Breast epithelium (tissue), 4 donors: ENCODE results near the gene TNIP1. TPM values are rescaled to one million over a fixed set of nuclear protein-coding genes. Genes with fewer than 3 reads are reported as not detected.

ENCODE experiments used
- DNase-seq, 2 donors: peaks; one replicate each; pipeline ENCODE4 v3.0.0-alpha.2; 2019; ENCODE audit warnings: low spot score in 2 of 2
- H3K27ac ChIP-seq, 2 donors: fragments of 200-600 bp; sonication (generic) in 1 of 2; one replicate each; pipeline ENCODE4 v1.5.1; 2016 to 2019; ENCODE audit warnings: mild to moderate bottlenecking in 1 of 2
- H3K27me3 ChIP-seq, 2 donors: fragments of 200-600 bp; sonication (generic) in 1 of 2; one replicate each; pipeline versions ENCODE4 v1.5.1 to v1.6.0; 2017 to 2019; ENCODE audit warnings: control low read depth in 1 of 2, mild to moderate bottlenecking in 1 of 2
- H3K36me3 ChIP-seq: fragments of 200-600 bp; one replicate; pipeline ENCODE4 v1.5.1; 2019
- H3K4me1 ChIP-seq, 2 donors: fragments of 200-600 bp; sonication (generic); one replicate each; pipeline ENCODE4 v1.5.1; 2016 to 2019; ENCODE audit warnings: control low read depth in 1 of 2
- H3K4me3 ChIP-seq, 3 donors: fragments of 200-600 bp; sonication (generic); 1 replicate in 2 of 3; 2 replicates in 1 of 3; pipeline ENCODE4 v1.5.1; 2016 to 2019; ENCODE audit warnings: mild to moderate bottlenecking in 3 of 3, moderate library complexity in 2 of 3
- H3K9me3 ChIP-seq, 2 donors: fragments of 200-600 bp; sonication (generic) in 1 of 2; one replicate each; pipeline ENCODE4 v1.5.1; 2016 to 2019; ENCODE audit warnings: control low read depth in 1 of 2
- CTCF ChIP-seq, 3 donors: fragments of 450-650 bp; IDR thresholded peaks; one replicate each; pipeline ENCODE4 v1.5.1; 2016 to 2017; ENCODE audit warnings: antibody characterized with exemption in 3 of 3, mild to moderate bottlenecking in 3 of 3, moderate library complexity in 3 of 3
- POLR2A ChIP-seq: fragments of 450-650 bp; IDR thresholded peaks from one replicate; pipeline ENCODE4 v1.6.1; 2016; ENCODE audit warnings: antibody characterized with exemption, mild to moderate bottlenecking, moderate library complexity
- POLR2AphosphoS5 ChIP-seq, 3 donors: sonication (generic); formaldehyde crosslinking; IDR thresholded peaks; one replicate each; pipeline ENCODE4 v1.6.1; 2017; ENCODE audit warnings: antibody characterized with exemption in 3 of 3
- intact Hi-C: fragments of 100-400 bp; cut with DNase I; formaldehyde crosslinking; loops from one replicate; pipeline ENCODE4 v1.15.1; 2023; ENCODE audit warnings: low total_unique reads
- total RNA-seq, 3 donors: library from RNA; depleted of rRNA; stranded (reverse); fragments of >200 nt; gene quantifications; one replicate each; pipeline ENCODE4 v1.1.0, GENCODE V29; 2016

Gene TNIP1
- total RNA-seq, 3 donors from 2014 or later = 65.3 to 221 (median 91.8) TPM

GRCh38 chr5:151038801-151039238 lies 42.0 kb downstream of the TNIP1 start:
- no peak for DNase-seq
- Histone ChIP-seq H3K4me3 (no peak overlapping the region), H3K36me3 (peaks cover 8% of the 10 kb centered on the region), H3K27me3 (no peaks in the 10 kb centered on the region), H3K9me3 (no peaks in the 10 kb centered on the region), H3K27ac (peak overlapping the region; percentile 72 to 83), H3K4me1 (no peaks in the 10 kb centered on the region)
- TF ChIP-seq CTCF (IDR thresholded peaks at IDR 0.05) (no peak), POLR2AphosphoS5 (IDR thresholded peaks at IDR 0.05) (no peak), POLR2A (no peak)
- intact Hi-C loops = no loop called here

- Histone ChIP-seq H3K36me3 (peaks cover 8% of the 10 kb centered on the region), H3K27me3 (no peaks in the 10 kb centered on the region), H3K27ac (peak overlapping the region; percentile 72 to 83), H3K4me1 (no peaks in the 10 kb centered on the region), H3K4me3 (no peak overlapping the region), H3K9me3 (no peaks in the 10 kb centered on the region)
- intact Hi-C loops = no loop called here
- no peak for DNase-seq
- TF ChIP-seq POLR2AphosphoS5 (IDR thresholded peaks at IDR 0.05) = no peak
- no peak for TF ChIP-seq POLR2A
Measured at GRCh38 chr5:151038412-151038745, 42.5 kb downstream of the TNIP1 start.

GRCh38 chr5:151037561-151038411 lies 43.0 kb downstream of the TNIP1 start:
- no peak for DNase-seq
- Histone ChIP-seq H3K36me3 (peaks cover 8% of the 10 kb centered on the region), H3K9me3 (no peaks in the 10 kb centered on the region), H3K27me3 (no peaks in the 10 kb centered on the region), H3K4me1 (no peaks in the 10 kb centered on the region), H3K27ac (peak overlapping the region; percentile 72 to 83), H3K4me3 (no peak overlapping the region)
- peak in 2 of 3 donors; percentile 42 to 73 for TF ChIP-seq POLR2AphosphoS5 (IDR thresholded peaks at IDR 0.05)
- no peak for TF ChIP-seq POLR2A
- no peak for TF ChIP-seq CTCF (IDR thresholded peaks at IDR 0.05)
- intact Hi-C loops = no loop called here

GRCh38 chr5:151036556-151036955 lies 44.3 kb downstream of the TNIP1 start:
- Histone ChIP-seq H3K36me3 (peaks cover 4% of the 10 kb centered on the region), H3K9me3 (no peaks in the 10 kb centered on the region), H3K4me1 (no peaks in the 10 kb centered on the region), H3K27me3 (no peaks in the 10 kb centered on the region), H3K4me3 (no peak overlapping the region), H3K27ac (peak overlapping the region; percentile 72 to 83)
- TF ChIP-seq CTCF (IDR thresholded peaks at IDR 0.05) = no peak
- no peak for TF ChIP-seq POLR2AphosphoS5 (IDR thresholded peaks at IDR 0.05)
- TF ChIP-seq POLR2A = no peak
- intact Hi-C loops = no loop called here
- no peak for DNase-seq

- Histone ChIP-seq H3K4me1 (no peaks in the 10 kb centered on the region), H3K9me3 (no peaks in the 10 kb centered on the region), H3K27me3 (no peaks in the 10 kb centered on the region), H3K27ac (peak overlapping the region in 1 of 2 donors; percentile 32), H3K4me3 (no peak overlapping the region), H3K36me3 (peaks cover 4% of the 10 kb centered on the region)
- DNase-seq = no peak
- intact Hi-C loops = no loop called here
- TF ChIP-seq POLR2AphosphoS5 (IDR thresholded peaks at IDR 0.05) = no peak
- no peak for TF ChIP-seq POLR2A
- no peak for TF ChIP-seq CTCF (IDR thresholded peaks at IDR 0.05)
Measured at GRCh38 chr5:151034422-151035379, 46.1 kb downstream of the TNIP1 start.
